GM12878 (cell line): ENCODE measurements around the gene MAD1L1. TPM values are rescaled to one million over a fixed set of nuclear protein-coding genes. Genes with fewer than 3 reads are reported as not detected.

Experiments
- ATAC-seq: fragments of 200-7000 bp; cut with Tn5 transposase; 3 replicates; pipeline ENCODE4 v1.9.1; 2020; ENCODE audit warnings: mild to moderate bottlenecking, moderate library complexity
- BruUV-seq: library from RNA; stranded (reverse); fragments of 400-500 nt; replicated peaks from 2 replicates; lab custom pipeline; 2021; lab: Mats Ljungman, UMichigan
- CTCF ChIA-PET: fragments of 300-600 bp; sonication (Branson Sonifier 250); formaldehyde crosslinking; extraction: SDS; loops from one replicate; lab custom pipeline; 2021; ENCODE audit warnings: inconsistent platforms; lab: Yijun Ruan, JAX
- POLR2A ChIA-PET: fragments of 350-600 bp; formaldehyde crosslinking; extraction: SDS; loops from one replicate; lab custom pipeline; 2021; ENCODE audit warnings: inconsistent platforms; lab: Charles Lee
- RAD21 ChIA-PET: fragments of 300-600 bp; sonication (Branson Sonifier 250); formaldehyde crosslinking; loops from one replicate; lab custom pipeline; 2023; ENCODE audit warnings: antibody characterized with exemption; ENCODE audit not compliant: unreplicated experiment; lab: Charles Lee
- SMC1A ChIA-PET: fragments of 300-600 bp; sonication (Branson Sonifier 250); formaldehyde crosslinking; loops from one replicate; lab custom pipeline; 2023; ENCODE audit not compliant: unreplicated experiment, uncharacterized antibody; lab: Charles Lee
- DNase-seq: peaks from one replicate; pipeline ENCODE4 v3.0.0-alpha.2; 2011; ENCODE audit warnings: low read depth, low spot score
- FAIRE-seq: peaks from 3 replicates; lab custom pipeline; 2011; peaks lifted over from hg19 to GRCh38; lab: Jason Lieb, UNC
- H2AFZ ChIP-seq: 2 replicates; pipeline ENCODE4 v1.6.0; 2011; ENCODE audit warnings: low read depth, low read length, control low read depth; ENCODE audit not compliant: control insufficient read depth
- H3K27ac ChIP-seq: 2 replicates; pipeline ENCODE4 v1.5.1; 2011; ENCODE audit warnings: control low read depth; ENCODE audit not compliant: control insufficient read depth, insufficient read depth
- H3K27me3 ChIP-seq, 2 experiments: replicated peaks in 1 of 2; 2 replicates each; pipeline versions ENCODE4 v1.6.0 to v1.6.1; 2011; ENCODE audit warnings: low read length in 1 of 2; ENCODE audit not compliant: control insufficient read depth in 2 of 2, insufficient read depth in 2 of 2
- H3K36me3 ChIP-seq, 2 experiments: 2 replicates each; pipeline ENCODE4 v1.5.1; 2011; ENCODE audit warnings: low read length in 1 of 2; ENCODE audit not compliant: control insufficient read depth in 2 of 2, insufficient read depth in 2 of 2
- H3K4me1 ChIP-seq: 2 replicates; pipeline ENCODE4 v1.6.1; 2011; ENCODE audit warnings: mild to moderate bottlenecking, low read length, moderate library complexity, mixed read lengths; ENCODE audit not compliant: control insufficient read depth, insufficient read depth
- H3K4me2 ChIP-seq: 2 replicates; pipeline ENCODE4 v1.6.0; 2011; ENCODE audit warnings: control low read depth; ENCODE audit not compliant: control insufficient read depth, insufficient read depth
- H3K4me3 ChIP-seq: fragments of 200-600 bp; sonication (generic); 2 replicates; pipeline ENCODE4 v1.5.1; 2016
- H3K79me2 ChIP-seq: 2 replicates; pipeline ENCODE4 v1.6.0; 2011; ENCODE audit warnings: low read length; ENCODE audit not compliant: control insufficient read depth, insufficient read depth
- H3K9ac ChIP-seq: 2 replicates; pipeline ENCODE4 v1.8.0; 2011; ENCODE audit warnings: low read length, control low read depth, mixed read lengths; ENCODE audit not compliant: control insufficient read depth, insufficient read depth
- H3K9me3 ChIP-seq: replicated peaks from 3 replicates; pipeline ENCODE4 v1.5.1; 2011; ENCODE audit warnings: mild to moderate bottlenecking, low read length; ENCODE audit not compliant: control insufficient read depth, insufficient read depth
- H4K20me1 ChIP-seq: 2 replicates; pipeline ENCODE4 v1.6.0; 2011; ENCODE audit not compliant: control insufficient read depth, insufficient read depth
- BACH1 ChIP-seq: fragments of 450-650 bp; IDR thresholded peaks from 2 replicates; pipeline ENCODE4 v1.6.1; 2017; ENCODE audit warnings: mild to moderate bottlenecking, borderline replicate concordance
- BRCA1 ChIP-seq: IDR thresholded peaks from 2 replicates; pipeline ENCODE4 v1.6.1; 2011; ENCODE audit warnings: low read depth, low read length, improper control_type of control experiment
- CBFB ChIP-seq: IDR thresholded peaks from 2 replicates; pipeline ENCODE4 v1.6.1; 2016; ENCODE audit warnings: antibody characterized with exemption, low read depth
- CHD4 ChIP-seq: fragments of 200-600 bp; sonication (generic); IDR thresholded peaks from 2 replicates; pipeline ENCODE4 v1.6.1; 2016; ENCODE audit warnings: mild to moderate bottlenecking
- FOXK2 ChIP-seq: fragments of 450-650 bp; IDR thresholded peaks from 2 replicates; pipeline ENCODE4 v1.6.1; 2017; ENCODE audit warnings: mild to moderate bottlenecking, moderate library complexity
- HCFC1 ChIP-seq: fragments of 150-350 bp; IDR thresholded peaks from 2 replicates; pipeline ENCODE4 v1.6.1; 2014; ENCODE audit warnings: low read length
- JUNB ChIP-seq: IDR thresholded peaks from 2 replicates; pipeline ENCODE4 v1.6.1; 2016; ENCODE audit warnings: antibody characterized with exemption, mild to moderate bottlenecking
- KAT2A ChIP-seq: conservative IDR thresholded peaks from 2 replicates; pipeline ENCODE4 v1.6.1; 2011; ENCODE audit warnings: low read depth, low read length; ENCODE audit not compliant: control insufficient read depth
- MTA2 ChIP-seq: fragments of 450-650 bp; IDR thresholded peaks from 2 replicates; pipeline ENCODE4 v1.6.1; 2016; ENCODE audit warnings: low read depth, mild to moderate bottlenecking, moderate library complexity
- NR2C1 ChIP-seq: fragments of 450-650 bp; IDR thresholded peaks from 2 replicates; pipeline ENCODE4 v1.6.1; 2017; ENCODE audit warnings: antibody characterized with exemption, mild to moderate bottlenecking, moderate library complexity
- PAX5 ChIP-seq: IDR thresholded peaks from 2 replicates; pipeline ENCODE4 v1.6.1; 2011; ENCODE audit warnings: low read depth, low read length, borderline replicate concordance
- POLR2AphosphoS2 ChIP-seq: IDR thresholded peaks from 2 replicates; pipeline ENCODE4 v1.6.1; 2011; ENCODE audit warnings: low read depth, mild to moderate bottlenecking, low read length, improper control_type of control experiment, moderate library complexity
- SUZ12 ChIP-seq: fragments of 200-600 bp; sonication (generic); IDR thresholded peaks from one replicate; pipeline ENCODE4 v1.6.1; 2018; ENCODE audit warnings: antibody characterized with exemption, mild to moderate bottlenecking; ENCODE audit not compliant: unreplicated experiment
- TAF1 ChIP-seq: IDR thresholded peaks from 2 replicates; pipeline ENCODE4 v1.6.1; 2011; ENCODE audit warnings: mild to moderate bottlenecking, low read depth, low read length, borderline replicate concordance
- ZNF24 ChIP-seq: fragments of 450-650 bp; IDR thresholded peaks from 2 replicates; pipeline ENCODE4 v1.6.1; 2017; ENCODE audit warnings: antibody characterized with exemption, mild to moderate bottlenecking
- whole genome bisulfite sequencing: methylation state at CpG from one replicate; pipeline ENCODE4 v1.1.6; 2016; ENCODE audit warnings: low lambda C conversion rate; ENCODE audit not compliant: insufficient replicate concordance, insufficient coverage; ENCODE audit errors: missing lambda C conversion rate; 5-methylcytosine and 5-hydroxymethylcytosine counted together
- in situ Hi-C: fragments of 300-500 bp; cut with MboI; formaldehyde crosslinking; loops from 9 replicates; pipeline ENCODE4 v1.14.3; 2018; ENCODE audit warnings: mixed read lengths
- intact Hi-C: fragments of 100-400 bp; cut with micrococcal nuclease; formaldehyde crosslinking; loops from one replicate; pipeline ENCODE4 v1.14.2; 2022; ENCODE audit not compliant: unreplicated experiment
- polyA plus RNA-seq, 11 experiments: library from polyadenylated mRNA; depleted of rRNA in 4 of 11; unstranded in 6 of 11; stranded (reverse) in 5 of 11; fragments of >200 nt; fragmentation: Nextera tagmentation in 4 of 11; fragmentation: Illumina TruSeq in 1 of 11; extraction: Ambion mirVana in 4 of 11; extraction: Trizol in 1 of 11; gene quantifications; 1 replicate in 1 of 11; 2 replicates in 10 of 11; pipeline versions ENCODE4 v1.2.1 to v1.2.3, GENCODE V29; 2011 to 2016; ENCODE audit warnings: inconsistent platforms in 2 of 11, missing spikeins in 2 of 11, low read depth in 1 of 11
- total RNA-seq, 4 experiments: library from RNA; depleted of rRNA in 3 of 4; stranded (reverse); fragments of >200 nt in 3 of 4; fragmentation: Illumina TruSeq in 1 of 4; extraction: Trizol in 1 of 4; gene quantifications; 2 replicates each; pipeline versions ENCODE4 v1.2.1 to v1.2.3, GENCODE V29; 2013 to 2021
- TF ChIP-seq, protein P1 (sequence below): fragments of 450-650 bp; formaldehyde crosslinking; IDR thresholded peaks from 2 replicates; pipeline ENCODE4 v1.4.0; 2020; ENCODE audit warnings: mild to moderate bottlenecking, moderate library complexity

The MAD1L1 gene
- total and polyA plus RNA-seq, 10 of the 15 experiments (the other 5 are each of a cell fraction or from before 2014, with no cell fraction given) = 2.2 to 76.8 (median 38.3) TPM

DNA sequence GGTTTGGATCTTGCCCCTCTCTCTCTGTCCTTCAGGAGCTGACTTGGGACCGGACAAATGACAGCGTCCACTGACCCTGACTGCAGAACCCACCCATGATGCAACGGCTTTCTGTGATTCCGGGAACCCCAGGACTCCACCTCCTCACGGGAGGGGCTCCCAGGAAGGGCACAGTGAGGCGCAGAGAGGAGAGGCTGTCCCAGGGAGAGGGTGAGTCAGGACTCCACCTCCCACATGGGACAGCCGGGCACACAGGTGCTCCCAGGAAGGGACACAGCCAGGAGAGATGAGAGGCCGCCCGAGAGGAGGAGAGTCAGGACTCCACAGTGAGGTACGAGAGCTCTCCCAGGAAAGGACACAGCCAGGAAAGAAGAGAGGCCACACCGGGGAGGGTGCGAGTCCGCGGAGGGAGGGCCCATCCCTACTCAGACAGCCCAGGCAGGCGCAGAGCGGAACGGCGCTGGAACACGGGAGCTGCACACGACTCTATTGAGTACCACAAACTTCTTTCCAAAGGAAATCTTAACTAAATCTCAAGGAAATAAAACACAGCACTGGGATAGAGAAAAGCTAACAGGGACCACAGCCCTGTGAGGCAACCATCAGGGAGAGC is 162.5 kb downstream of the MAD1L1 start:
- Histone ChIP-seq H3K9ac (no peak overlapping the region), H3K27me3 (no peaks in the 10 kb centered on the region), H3K4me2 (no peak overlapping the region), H3K36me3 (peaks cover 0 to 23% of the 10 kb centered on the region in 2 experiments; a peak in 2 of 4 replicates), H3K9me3 (no peaks in the 10 kb centered on the region), H2AFZ (no peak overlapping the region), H3K27ac (no peak overlapping the region), H3K79me2 (no peaks in the 10 kb centered on the region), H3K4me1 (peaks cover 10% of the 10 kb centered on the region), H3K4me3 (no peak overlapping the region), H4K20me1 (no peaks in the 10 kb centered on the region)
- 91% methylated on average over 20 of the region's 20 CpGs for WGBS
- CTCF ChIA-PET = interaction anchor here (0.5 kb wide), 1 partner anchor 29 kb away, joined by 3 read pairs; no protein-coding TSS in a partner anchor
- RAD21 ChIA-PET = no interaction called here
- no peak for ATAC-seq
- no TSS peak for BruUV-seq
- DNase-seq = no peak
- FAIRE-seq = no peak
- TF ChIP-seq NR2C1 = no peak
- TF ChIP-seq CBFB = no peak
- no peak for TF ChIP-seq HCFC1
- TF ChIP-seq CHD4 = no peak
- no peak for TF ChIP-seq SUZ12
- TF ChIP-seq ZNF24 = no peak
- no peak for TF ChIP-seq POLR2AphosphoS2
- in situ Hi-C loops = no loop called here
- intact Hi-C loops = no loop called here
- POLR2A ChIA-PET = interaction anchor here (0.6 kb wide), 1 partner anchor 326 kb away, joined by 5 read pairs; no protein-coding TSS in a partner anchor
- SMC1A ChIA-PET = no interaction called here

DNA sequence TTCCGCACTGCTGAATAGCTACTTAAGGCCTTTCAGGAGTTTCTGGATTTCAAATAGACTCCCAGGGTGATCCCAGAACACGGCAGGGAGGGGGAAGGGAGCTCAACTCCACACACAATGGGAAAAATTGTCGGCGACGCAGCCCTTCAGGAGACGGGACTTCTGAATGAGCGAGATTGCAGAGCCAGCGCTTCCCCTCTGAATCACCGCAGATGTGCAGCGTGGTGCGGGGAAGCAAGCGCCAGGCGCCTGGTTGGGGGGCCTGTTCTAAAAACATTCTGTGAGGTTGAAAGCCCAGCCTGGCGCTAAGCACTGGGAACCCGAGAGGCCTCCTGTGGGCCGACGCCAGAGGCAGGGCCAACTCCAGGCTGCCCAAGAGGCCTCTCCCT is 163.3 kb downstream of the MAD1L1 start:
- ChIA-PET POLR2A (no interaction called here), RAD21 (no interaction called here), CTCF (no interaction called here), SMC1A (no interaction called here)
- no peak overlapping the region for H3K4me3 ChIP-seq
- in situ Hi-C loops = no loop called here
- ATAC-seq = no peak
- H3K9me3 ChIP-seq = no peaks in the 10 kb centered on the region
- FAIRE-seq = no peak
- no peak overlapping the region for H3K4me2 ChIP-seq
- no peak overlapping the region for H2AFZ ChIP-seq
- peaks cover 10% of the 10 kb centered on the region for H3K4me1 ChIP-seq
- intact Hi-C loops = no loop called here
- 88% methylated on average over 17 of the region's 17 CpGs for WGBS
- no peaks in the 10 kb centered on the region for H3K27me3 ChIP-seq
- H3K9ac ChIP-seq = no peak overlapping the region
- no peak overlapping the region for H3K27ac ChIP-seq
- H3K36me3 ChIP-seq = peaks cover 0 to 23% of the 10 kb centered on the region in 2 experiments; a peak in 2 of 4 replicates
- no peaks in the 10 kb centered on the region for H3K79me2 ChIP-seq
- no peak for DNase-seq
- no TSS peak for BruUV-seq
- H4K20me1 ChIP-seq = no peaks in the 10 kb centered on the region
- TF ChIP-seq PAX5 (no peak), POLR2AphosphoS2 (no peak), FOXK2 (no peak), JUNB (no peak), KAT2A (no peak), BRCA1 (no peak), MTA2 (no peak), TAF1 (no peak), SUZ12 (no peak), BACH1 (no peak)
- TF ChIP-seq, protein P1, sequence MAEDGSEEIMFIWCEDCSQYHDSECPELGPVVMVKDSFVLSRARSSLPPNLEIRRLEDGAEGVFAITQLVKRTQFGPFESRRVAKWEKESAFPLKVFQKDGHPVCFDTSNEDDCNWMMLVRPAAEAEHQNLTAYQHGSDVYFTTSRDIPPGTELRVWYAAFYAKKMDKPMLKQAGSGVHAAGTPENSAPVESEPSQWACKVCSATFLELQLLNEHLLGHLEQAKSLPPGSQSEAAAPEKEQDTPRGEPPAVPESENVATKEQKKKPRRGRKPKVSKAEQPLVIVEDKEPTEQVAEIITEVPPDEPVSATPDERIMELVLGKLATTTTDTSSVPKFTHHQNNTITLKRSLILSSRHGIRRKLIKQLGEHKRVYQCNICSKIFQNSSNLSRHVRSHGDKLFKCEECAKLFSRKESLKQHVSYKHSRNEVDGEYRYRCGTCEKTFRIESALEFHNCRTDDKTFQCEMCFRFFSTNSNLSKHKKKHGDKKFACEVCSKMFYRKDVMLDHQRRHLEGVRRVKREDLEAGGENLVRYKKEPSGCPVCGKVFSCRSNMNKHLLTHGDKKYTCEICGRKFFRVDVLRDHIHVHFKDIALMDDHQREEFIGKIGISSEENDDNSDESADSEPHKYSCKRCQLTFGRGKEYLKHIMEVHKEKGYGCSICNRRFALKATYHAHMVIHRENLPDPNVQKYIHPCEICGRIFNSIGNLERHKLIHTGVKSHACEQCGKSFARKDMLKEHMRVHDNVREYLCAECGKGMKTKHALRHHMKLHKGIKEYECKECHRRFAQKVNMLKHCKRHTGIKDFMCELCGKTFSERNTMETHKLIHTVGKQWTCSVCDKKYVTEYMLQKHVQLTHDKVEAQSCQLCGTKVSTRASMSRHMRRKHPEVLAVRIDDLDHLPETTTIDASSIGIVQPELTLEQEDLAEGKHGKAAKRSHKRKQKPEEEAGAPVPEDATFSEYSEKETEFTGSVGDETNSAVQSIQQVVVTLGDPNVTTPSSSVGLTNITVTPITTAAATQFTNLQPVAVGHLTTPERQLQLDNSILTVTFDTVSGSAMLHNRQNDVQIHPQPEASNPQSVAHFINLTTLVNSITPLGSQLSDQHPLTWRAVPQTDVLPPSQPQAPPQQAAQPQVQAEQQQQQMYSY (CRISPR knock-in tag) = no peak
